ENCODE data around the gene TIMM17A. TPM values are rescaled to one million over a fixed set of nuclear protein-coding genes. Genes with fewer than 3 reads are reported as not detected.

Gene TIMM17A
- total and polyA plus RNA-seq, 2 of the 8 experiments (the other 6 are each of a cell fraction or from before 2014, with no cell fraction given) = 30.3 to 57.1 TPM

- TF ChIP-seq, protein P1, sequence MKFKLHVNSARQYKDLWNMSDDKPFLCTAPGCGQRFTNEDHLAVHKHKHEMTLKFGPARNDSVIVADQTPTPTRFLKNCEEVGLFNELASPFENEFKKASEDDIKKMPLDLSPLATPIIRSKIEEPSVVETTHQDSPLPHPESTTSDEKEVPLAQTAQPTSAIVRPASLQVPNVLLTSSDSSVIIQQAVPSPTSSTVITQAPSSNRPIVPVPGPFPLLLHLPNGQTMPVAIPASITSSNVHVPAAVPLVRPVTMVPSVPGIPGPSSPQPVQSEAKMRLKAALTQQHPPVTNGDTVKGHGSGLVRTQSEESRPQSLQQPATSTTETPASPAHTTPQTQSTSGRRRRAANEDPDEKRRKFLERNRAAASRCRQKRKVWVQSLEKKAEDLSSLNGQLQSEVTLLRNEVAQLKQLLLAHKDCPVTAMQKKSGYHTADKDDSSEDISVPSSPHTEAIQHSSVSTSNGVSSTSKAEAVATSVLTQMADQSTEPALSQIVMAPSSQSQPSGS (IDR thresholded peaks at IDR 0.05; ENCODE audit: low read length) = no peak
- no peak for TF ChIP-seq CBX5 (IDR thresholded peaks at IDR 0.05; ENCODE audit: low read depth, low read length)
- TF ChIP-seq CHD1 (IDR thresholded peaks at IDR 0.05; ENCODE audit: low read depth, low read length) = no peak
- TF ChIP-seq SUZ12 (IDR thresholded peaks at IDR 0.05; ENCODE audit: low read length) = no peak
- no peak for TF ChIP-seq HDAC6 (IDR thresholded peaks at IDR 0.05; ENCODE audit: low read depth, low read length)
- TF ChIP-seq, protein P2, sequence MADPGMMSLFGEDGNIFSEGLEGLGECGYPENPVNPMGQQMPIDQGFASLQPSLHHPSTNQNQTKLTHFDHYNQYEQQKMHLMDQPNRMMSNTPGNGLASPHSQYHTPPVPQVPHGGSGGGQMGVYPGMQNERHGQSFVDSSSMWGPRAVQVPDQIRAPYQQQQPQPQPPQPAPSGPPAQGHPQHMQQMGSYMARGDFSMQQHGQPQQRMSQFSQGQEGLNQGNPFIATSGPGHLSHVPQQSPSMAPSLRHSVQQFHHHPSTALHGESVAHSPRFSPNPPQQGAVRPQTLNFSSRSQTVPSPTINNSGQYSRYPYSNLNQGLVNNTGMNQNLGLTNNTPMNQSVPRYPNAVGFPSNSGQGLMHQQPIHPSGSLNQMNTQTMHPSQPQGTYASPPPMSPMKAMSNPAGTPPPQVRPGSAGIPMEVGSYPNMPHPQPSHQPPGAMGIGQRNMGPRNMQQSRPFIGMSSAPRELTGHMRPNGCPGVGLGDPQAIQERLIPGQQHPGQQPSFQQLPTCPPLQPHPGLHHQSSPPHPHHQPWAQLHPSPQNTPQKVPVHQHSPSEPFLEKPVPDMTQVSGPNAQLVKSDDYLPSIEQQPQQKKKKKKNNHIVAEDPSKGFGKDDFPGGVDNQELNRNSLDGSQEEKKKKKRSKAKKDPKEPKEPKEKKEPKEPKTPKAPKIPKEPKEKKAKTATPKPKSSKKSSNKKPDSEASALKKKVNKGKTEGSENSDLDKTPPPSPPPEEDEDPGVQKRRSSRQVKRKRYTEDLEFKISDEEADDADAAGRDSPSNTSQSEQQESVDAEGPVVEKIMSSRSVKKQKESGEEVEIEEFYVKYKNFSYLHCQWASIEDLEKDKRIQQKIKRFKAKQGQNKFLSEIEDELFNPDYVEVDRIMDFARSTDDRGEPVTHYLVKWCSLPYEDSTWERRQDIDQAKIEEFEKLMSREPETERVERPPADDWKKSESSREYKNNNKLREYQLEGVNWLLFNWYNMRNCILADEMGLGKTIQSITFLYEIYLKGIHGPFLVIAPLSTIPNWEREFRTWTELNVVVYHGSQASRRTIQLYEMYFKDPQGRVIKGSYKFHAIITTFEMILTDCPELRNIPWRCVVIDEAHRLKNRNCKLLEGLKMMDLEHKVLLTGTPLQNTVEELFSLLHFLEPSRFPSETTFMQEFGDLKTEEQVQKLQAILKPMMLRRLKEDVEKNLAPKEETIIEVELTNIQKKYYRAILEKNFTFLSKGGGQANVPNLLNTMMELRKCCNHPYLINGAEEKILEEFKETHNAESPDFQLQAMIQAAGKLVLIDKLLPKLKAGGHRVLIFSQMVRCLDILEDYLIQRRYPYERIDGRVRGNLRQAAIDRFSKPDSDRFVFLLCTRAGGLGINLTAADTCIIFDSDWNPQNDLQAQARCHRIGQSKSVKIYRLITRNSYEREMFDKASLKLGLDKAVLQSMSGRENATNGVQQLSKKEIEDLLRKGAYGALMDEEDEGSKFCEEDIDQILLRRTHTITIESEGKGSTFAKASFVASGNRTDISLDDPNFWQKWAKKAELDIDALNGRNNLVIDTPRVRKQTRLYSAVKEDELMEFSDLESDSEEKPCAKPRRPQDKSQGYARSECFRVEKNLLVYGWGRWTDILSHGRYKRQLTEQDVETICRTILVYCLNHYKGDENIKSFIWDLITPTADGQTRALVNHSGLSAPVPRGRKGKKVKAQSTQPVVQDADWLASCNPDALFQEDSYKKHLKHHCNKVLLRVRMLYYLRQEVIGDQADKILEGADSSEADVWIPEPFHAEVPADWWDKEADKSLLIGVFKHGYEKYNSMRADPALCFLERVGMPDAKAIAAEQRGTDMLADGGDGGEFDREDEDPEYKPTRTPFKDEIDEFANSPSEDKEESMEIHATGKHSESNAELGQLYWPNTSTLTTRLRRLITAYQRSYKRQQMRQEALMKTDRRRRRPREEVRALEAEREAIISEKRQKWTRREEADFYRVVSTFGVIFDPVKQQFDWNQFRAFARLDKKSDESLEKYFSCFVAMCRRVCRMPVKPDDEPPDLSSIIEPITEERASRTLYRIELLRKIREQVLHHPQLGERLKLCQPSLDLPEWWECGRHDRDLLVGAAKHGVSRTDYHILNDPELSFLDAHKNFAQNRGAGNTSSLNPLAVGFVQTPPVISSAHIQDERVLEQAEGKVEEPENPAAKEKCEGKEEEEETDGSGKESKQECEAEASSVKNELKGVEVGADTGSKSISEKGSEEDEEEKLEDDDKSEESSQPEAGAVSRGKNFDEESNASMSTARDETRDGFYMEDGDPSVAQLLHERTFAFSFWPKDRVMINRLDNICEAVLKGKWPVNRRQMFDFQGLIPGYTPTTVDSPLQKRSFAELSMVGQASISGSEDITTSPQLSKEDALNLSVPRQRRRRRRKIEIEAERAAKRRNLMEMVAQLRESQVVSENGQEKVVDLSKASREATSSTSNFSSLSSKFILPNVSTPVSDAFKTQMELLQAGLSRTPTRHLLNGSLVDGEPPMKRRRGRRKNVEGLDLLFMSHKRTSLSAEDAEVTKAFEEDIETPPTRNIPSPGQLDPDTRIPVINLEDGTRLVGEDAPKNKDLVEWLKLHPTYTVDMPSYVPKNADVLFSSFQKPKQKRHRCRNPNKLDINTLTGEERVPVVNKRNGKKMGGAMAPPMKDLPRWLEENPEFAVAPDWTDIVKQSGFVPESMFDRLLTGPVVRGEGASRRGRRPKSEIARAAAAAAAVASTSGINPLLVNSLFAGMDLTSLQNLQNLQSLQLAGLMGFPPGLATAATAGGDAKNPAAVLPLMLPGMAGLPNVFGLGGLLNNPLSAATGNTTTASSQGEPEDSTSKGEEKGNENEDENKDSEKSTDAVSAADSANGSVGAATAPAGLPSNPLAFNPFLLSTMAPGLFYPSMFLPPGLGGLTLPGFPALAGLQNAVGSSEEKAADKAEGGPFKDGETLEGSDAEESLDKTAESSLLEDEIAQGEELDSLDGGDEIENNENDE (IDR thresholded peaks at IDR 0.05; ENCODE audit: insufficient replicate concordance, low read length) = no peak
- TF ChIP-seq EGR1 (IDR thresholded peaks at IDR 0.05; ENCODE audit: borderline replicate concordance, low read depth, low read length) = no peak
- no peak for TF ChIP-seq RAD21 (IDR thresholded peaks at IDR 0.05 in 1 of 2, conservative IDR thresholded peaks at IDR 0.05 in 1 of 2; ENCODE audit: low read depth in 2 of 2, low read length in 2 of 2)
These were observed 10.7 kb upstream of the TIMM17A start (continued) for GRCh38 chr1:201944639-201945038.
